ENCODE data around the gene VAV2. TPM values are rescaled to one million over a fixed set of nuclear protein-coding genes. Genes with fewer than 3 reads are reported as not detected.

Gene VAV2
- total RNA-seq, 1 donor, result 13.4 TPM

GRCh38 chr9:134011401-134011800 lies 19.3 kb upstream of the VAV2 start:
- no peak for TF ChIP-seq CTCF (IDR thresholded peaks at IDR 0.05; ENCODE audit: insufficient read depth, low read depth, low read length)
- DNase-seq (ENCODE audit: low read depth), result no peak

GRCh38 chr9:134010310-134011173 lies 18.4 kb upstream of the VAV2 start:
- DNase-seq (ENCODE audit: low read depth), result peak; percentile 12
- TF ChIP-seq CTCF (IDR thresholded peaks at IDR 0.05; ENCODE audit: insufficient read depth, low read depth, low read length), result no peak
- no peak overlapping the region for H3K4me3 ChIP-seq (ENCODE audit: low read depth, low read length)

More at GRCh38 chr9:134011401-134011800, 19.3 kb upstream of the VAV2 start:
- H3K4me3 ChIP-seq (ENCODE audit: low read depth, low read length), result no peak overlapping the region

GRCh38 chr9:134007571-134007970 lies 15.4 kb upstream of the VAV2 start:
- DNase-seq (ENCODE audit: low read depth), result no peak
- no peak overlapping the region for H3K4me3 ChIP-seq (ENCODE audit: low read depth, low read length)
- no peak for TF ChIP-seq CTCF (IDR thresholded peaks at IDR 0.05; ENCODE audit: insufficient read depth, low read depth, low read length)

GRCh38 chr9:134007150-134007549 lies 15.0 kb upstream of the VAV2 start:
- TF ChIP-seq CTCF (IDR thresholded peaks at IDR 0.05; ENCODE audit: insufficient read depth, low read depth, low read length), result no peak
- no peak overlapping the region for H3K4me3 ChIP-seq (ENCODE audit: low read depth, low read length)
- DNase-seq (ENCODE audit: low read depth), result no peak

GRCh38 chr9:134005381-134005780 lies 13.3 kb upstream of the VAV2 start:
- DNase-seq (ENCODE audit: low read depth), result no peak
- TF ChIP-seq CTCF (IDR thresholded peaks at IDR 0.05; ENCODE audit: insufficient read depth, low read depth, low read length), result no peak
- H3K4me3 ChIP-seq (ENCODE audit: low read depth, low read length), result no peak overlapping the region

- DNase-seq (ENCODE audit: low read depth), result no peak
- TF ChIP-seq CTCF (IDR thresholded peaks at IDR 0.05; ENCODE audit: insufficient read depth, low read depth, low read length), result no peak
These were observed 12.8 kb upstream of the VAV2 start for GRCh38 chr9:134004881-134005280.

More at GRCh38 chr9:134004881-134005280, 12.8 kb upstream of the VAV2 start:
- no peak overlapping the region for H3K4me3 ChIP-seq (ENCODE audit: low read depth, low read length)

All from fibroblast of villous mesenchyme (primary cell).